Stomach (tissue), 4 donors: ENCODE data around the gene SLC22A1.

ENCODE experiments used
- CTCF ChIP-seq, 7 experiments: fragments of 450-650 bp in 4 of 7; fragments of 200-600 bp in 3 of 7; sonication (generic) in 3 of 7; IDR thresholded peaks; one replicate each; pipeline ENCODE4 v1.5.1; 2016 to 2019; ENCODE audit warnings: antibody characterized with exemption in 7 of 7, control low read depth in 2 of 7, mild to moderate bottlenecking in 1 of 7
- EP300 ChIP-seq: sonication (generic); formaldehyde crosslinking; IDR thresholded peaks from one replicate; pipeline ENCODE4 v1.6.1; 2017; ENCODE audit warnings: antibody characterized with exemption
- POLR2A ChIP-seq, 4 donors: fragments of 450-650 bp; IDR thresholded peaks; one replicate each; pipeline ENCODE4 v1.6.1; 2016; ENCODE audit warnings: antibody characterized with exemption in 4 of 4, control low read depth in 2 of 4, mild to moderate bottlenecking in 1 of 4, moderate library complexity in 1 of 4
- POLR2AphosphoS5 ChIP-seq, 3 donors: sonication (generic); formaldehyde crosslinking; IDR thresholded peaks; one replicate each; pipeline ENCODE4 v1.6.1; 2016; ENCODE audit warnings: antibody characterized with exemption in 3 of 3

GRCh38 chr6:160202411-160202810 is 80.8 kb downstream of the SLC22A1 start:
- no peak for TF ChIP-seq CTCF (IDR thresholded peaks at IDR 0.05)
- no peak for TF ChIP-seq EP300
- no peak for TF ChIP-seq POLR2AphosphoS5 (IDR thresholded peaks at IDR 0.05)
- no peak for TF ChIP-seq POLR2A (IDR thresholded peaks at IDR 0.05)
